K562 (cell line): Measurements from ENCODE around the gene STAB2. TPM values are rescaled to one million over a fixed set of nuclear protein-coding genes. Genes with fewer than 3 reads are reported as not detected.

Experiments used
- C11orf30 ChIP-seq: fragments of 450-650 bp; IDR thresholded peaks from 2 replicates; pipeline ENCODE4 v1.6.1; 2016; ENCODE audit warnings: low read depth, mild to moderate bottlenecking
- ELK3 ChIP-seq: fragments of 450-650 bp; formaldehyde crosslinking; IDR thresholded peaks from 2 replicates; pipeline ENCODE4 v1.4.0; 2020; ENCODE audit warnings: mild to moderate bottlenecking
- FOXK1 ChIP-seq: sonication (generic); formaldehyde crosslinking; IDR thresholded peaks from 2 replicates; pipeline ENCODE4 v1.8.0; 2022; ENCODE audit warnings: missing genetic modification reagents, mild to moderate bottlenecking, borderline replicate concordance
- GABPA ChIP-seq: fragments of 200-800 bp; sonication (Bioruptor generic); conservative IDR thresholded peaks from 2 replicates; pipeline ENCODE4 v1.6.1; 2016; ENCODE audit warnings: low read depth, missing genetic modification characterization, missing compliant biosample characterization
- HES1 ChIP-seq: fragments of 450-650 bp; IDR thresholded peaks from 2 replicates; pipeline ENCODE4 v1.6.1; 2016; ENCODE audit warnings: low read depth, mild to moderate bottlenecking, moderate library complexity
- HSF4 ChIP-seq: fragments of 250-450 bp; sonication (Bioruptor Pico); IDR thresholded peaks from 2 replicates; pipeline ENCODE4 v2.1.2; 2022; ENCODE audit warnings: mild to moderate bottlenecking, moderate library complexity, borderline replicate concordance
- KAT8 ChIP-seq: fragments of 450-650 bp; IDR thresholded peaks from 2 replicates; pipeline ENCODE4 v1.6.1; 2016; ENCODE audit warnings: low read depth, mild to moderate bottlenecking
- NCOA4 ChIP-seq: fragments of 450-650 bp; IDR thresholded peaks from 2 replicates; pipeline ENCODE4 v1.6.1; 2018; ENCODE audit warnings: mild to moderate bottlenecking; ENCODE audit not compliant: partially characterized antibody
- NFRKB ChIP-seq: fragments of 450-650 bp; IDR thresholded peaks from 2 replicates; pipeline ENCODE4 v1.6.1; 2016; ENCODE audit warnings: low read depth
- NRF1 ChIP-seq, 2 experiments: fragments of 450-650 bp; IDR thresholded peaks in 1 of 2; conservative IDR thresholded peaks in 1 of 2; 2 replicates each; pipeline ENCODE4 v1.6.1; 2014; ENCODE audit warnings: mild to moderate bottlenecking in 2 of 2
- OTX1 ChIP-seq: fragments of 450-650 bp; formaldehyde crosslinking; IDR thresholded peaks from 2 replicates; pipeline ENCODE4 v1.4.0; 2022; ENCODE audit warnings: mild to moderate bottlenecking
- PHTF2 ChIP-seq: fragments of 250-450 bp; sonication (Bioruptor Pico); IDR thresholded peaks from 2 replicates; pipeline ENCODE4 v1.5.0; 2021; ENCODE audit warnings: mild to moderate bottlenecking
- PTTG1 ChIP-seq: fragments of 450-650 bp; IDR thresholded peaks from 2 replicates; pipeline ENCODE4 v1.6.1; 2016; ENCODE audit warnings: low read depth, mild to moderate bottlenecking, missing genetic modification characterization, missing compliant biosample characterization
- STAT5A ChIP-seq: IDR thresholded peaks from 2 replicates; pipeline ENCODE4 v1.6.1; 2012; ENCODE audit warnings: low read length, inconsistent platforms, borderline replicate concordance
- TRIM24 ChIP-seq, 2 experiments: fragments of 450-650 bp; IDR thresholded peaks; 2 replicates each; pipeline ENCODE4 v1.6.1; 2016
- ZNF133 ChIP-seq: fragments of 250-450 bp; sonication (Bioruptor Pico); IDR thresholded peaks from 2 replicates; pipeline ENCODE4 v1.4.0; 2020; ENCODE audit warnings: mild to moderate bottlenecking
- ZNF584 ChIP-seq: fragments of 200-800 bp; sonication (Bioruptor generic); IDR thresholded peaks from 2 replicates; pipeline ENCODE4 v1.6.1; 2016; ENCODE audit warnings: low read depth, mild to moderate bottlenecking, missing genetic modification characterization, missing compliant biosample characterization
- ZNF639 ChIP-seq, 2 experiments: fragments of 200-800 bp in 1 of 2; sonication (Bioruptor generic) in 1 of 2; sonication (generic) in 1 of 2; formaldehyde crosslinking in 1 of 2; IDR thresholded peaks in 1 of 2; conservative IDR thresholded peaks in 1 of 2; 2 replicates each; pipeline versions ENCODE4 v1.5.0 to v1.6.1; 2016 to 2020; ENCODE audit warnings: missing compliant biosample characterization in 1 of 2, missing genetic modification characterization in 1 of 2, missing genetic modification reagents in 1 of 2
- polyA plus RNA-seq, 8 experiments: library from polyadenylated mRNA; depleted of rRNA in 4 of 8; stranded (reverse) in 5 of 8; unstranded in 3 of 8; fragments of >200 nt; fragmentation: Nextera tagmentation in 2 of 8; fragmentation: Illumina TruSeq in 1 of 8; extraction: Ambion mirVana in 2 of 8; extraction: Trizol in 1 of 8; gene quantifications; 2 replicates each; pipeline versions ENCODE4 v1.2.1 to v1.2.3, GENCODE V29; 2011 to 2014; ENCODE audit warnings: inconsistent platforms in 1 of 8, missing spikeins in 1 of 8
- total RNA-seq, 7 experiments: library from RNA; depleted of rRNA in 6 of 7; stranded (reverse); fragments of >200 nt in 6 of 7; fragmentation: Illumina TruSeq in 2 of 7; extraction: Trizol in 2 of 7; gene quantifications; 2 replicates each; pipeline versions ENCODE4 v1.2.1 to v1.2.3, GENCODE V29; 2011 to 2021; ENCODE audit warnings: low replicate concordance in 1 of 7
- TF ChIP-seq, protein P1 (sequence below): fragments of 450-650 bp; formaldehyde crosslinking; IDR thresholded peaks from 2 replicates; pipeline ENCODE4 v1.4.0; 2020; ENCODE audit warnings: mild to moderate bottlenecking, moderate library complexity
- TF ChIP-seq, protein P2 (sequence below): sonication (generic); formaldehyde crosslinking; IDR thresholded peaks from 2 replicates; pipeline ENCODE4 v1.8.1; 2022; ENCODE audit warnings: missing genetic modification reagents

Gene STAB2
- total and polyA plus RNA-seq, 9 of the 15 experiments (the other 6 are each of a cell fraction or from before 2014, with no cell fraction given), result 0.10 TPM; not detected in 8

GRCh38 chr12:103680591-103681141 is 93.6 kb downstream of the STAB2 start (continued):
- TF ChIP-seq STAT5A (peak; percentile 50; the same call in 1 of the 2 replicates), NFRKB (no peak), NCOA4 (no peak), HES1 (peak; percentile 77), C11orf30 (no peak), FOXK1 (CRISPR knock-in tag) (no peak), PHTF2 (CRISPR knock-in tag) (no peak), ELK3 (CRISPR knock-in tag) (no peak), ZNF639 (CRISPR knock-in tag; conservative IDR thresholded peaks at IDR 0.05 in 1 of 2, IDR thresholded peaks at IDR 0.05 in 1 of 2) (0 out of 4 replicates have a peak, but pooled peaks of 1 of the 2 experiments have one; percentile 34), ZNF133 (no peak), KAT8 (no peak), NRF1 (conservative IDR thresholded peaks at IDR 0.05 in 1 of 2, IDR thresholded peaks at IDR 0.05 in 1 of 2) (no peak), HSF4 (CRISPR knock-in tag) (no peak), PTTG1 (no peak), ZNF584 (CRISPR knock-in tag) (peak; percentile 54; the same call in 1 of the 2 replicates), GABPA (tag) (0 out of 2 replicates have a peak, but pooled peaks have one; percentile 14), OTX1 (no peak), TRIM24 (IDR thresholded peaks at IDR 0.05) (0 out of 4 replicates have a peak, but pooled peaks of 1 of the 2 experiments have one; percentile 31)
- TF ChIP-seq, protein P1, sequence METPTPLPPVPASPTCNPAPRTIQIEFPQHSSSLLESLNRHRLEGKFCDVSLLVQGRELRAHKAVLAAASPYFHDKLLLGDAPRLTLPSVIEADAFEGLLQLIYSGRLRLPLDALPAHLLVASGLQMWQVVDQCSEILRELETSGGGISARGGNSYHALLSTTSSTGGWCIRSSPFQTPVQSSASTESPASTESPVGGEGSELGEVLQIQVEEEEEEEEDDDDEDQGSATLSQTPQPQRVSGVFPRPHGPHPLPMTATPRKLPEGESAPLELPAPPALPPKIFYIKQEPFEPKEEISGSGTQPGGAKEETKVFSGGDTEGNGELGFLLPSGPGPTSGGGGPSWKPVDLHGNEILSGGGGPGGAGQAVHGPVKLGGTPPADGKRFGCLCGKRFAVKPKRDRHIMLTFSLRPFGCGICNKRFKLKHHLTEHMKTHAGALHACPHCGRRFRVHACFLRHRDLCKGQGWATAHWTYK (CRISPR knock-in tag), result peak; percentile 84
- TF ChIP-seq, protein P2, sequence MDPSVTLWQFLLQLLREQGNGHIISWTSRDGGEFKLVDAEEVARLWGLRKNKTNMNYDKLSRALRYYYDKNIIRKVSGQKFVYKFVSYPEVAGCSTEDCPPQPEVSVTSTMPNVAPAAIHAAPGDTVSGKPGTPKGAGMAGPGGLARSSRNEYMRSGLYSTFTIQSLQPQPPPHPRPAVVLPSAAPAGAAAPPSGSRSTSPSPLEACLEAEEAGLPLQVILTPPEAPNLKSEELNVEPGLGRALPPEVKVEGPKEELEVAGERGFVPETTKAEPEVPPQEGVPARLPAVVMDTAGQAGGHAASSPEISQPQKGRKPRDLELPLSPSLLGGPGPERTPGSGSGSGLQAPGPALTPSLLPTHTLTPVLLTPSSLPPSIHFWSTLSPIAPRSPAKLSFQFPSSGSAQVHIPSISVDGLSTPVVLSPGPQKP (CRISPR knock-in tag), result no peak
